ENCODE data around the gene ACOT11. TPM values are rescaled to one million over a fixed set of nuclear protein-coding genes. Genes with fewer than 3 reads are reported as not detected.

ACOT11 gene
- total RNA-seq, 6 donors from 2014 or later, result 2.3 to 13.6 (median 7.0) TPM

DNA sequence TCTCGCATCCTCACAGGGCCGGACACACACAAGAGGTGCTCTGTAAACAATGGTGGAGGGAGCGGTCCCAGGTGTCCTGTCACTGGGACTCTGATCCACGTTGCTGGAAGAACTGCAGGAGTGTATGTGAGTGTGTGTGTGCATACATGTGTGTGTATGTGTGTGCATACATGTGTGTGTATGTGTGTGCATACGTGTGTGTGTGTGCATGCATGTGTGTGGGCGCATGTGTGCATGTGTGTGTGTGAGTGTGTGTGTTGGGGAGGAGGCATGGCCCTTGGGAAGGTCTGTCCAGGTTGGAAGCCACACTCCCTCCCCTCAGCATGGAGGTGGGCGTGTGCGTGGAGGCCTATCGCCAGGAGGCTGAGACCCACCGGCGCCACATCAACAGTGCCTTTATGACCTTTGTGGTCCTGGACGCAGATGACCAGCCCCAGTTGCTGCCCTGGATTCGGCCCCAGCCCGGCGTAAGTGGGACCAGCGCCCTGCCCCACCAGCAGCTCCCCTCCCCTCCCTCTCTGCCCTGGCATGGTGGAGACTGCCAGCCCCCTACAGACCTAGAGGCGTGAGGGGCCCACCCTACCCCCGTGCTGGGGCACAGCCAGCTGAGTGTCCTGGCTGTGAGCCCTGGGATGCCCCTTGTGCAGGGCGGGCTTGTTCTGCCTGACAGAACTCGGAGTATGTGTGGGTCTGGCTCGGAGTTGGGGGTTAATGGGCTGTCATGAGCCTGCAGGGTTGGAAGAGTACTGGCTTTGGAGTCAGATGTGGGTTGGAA, 53.1 kb downstream of the ACOT11 start:
- peaks cover 0 to 3% (median 1%) of the 10 kb centered on the region in 4 donors for H3K36me3 ChIP-seq
- H3K4me3 ChIP-seq, result no peak overlapping the region
- no peaks in the 10 kb centered on the region for H3K4me1 ChIP-seq
- TF ChIP-seq POLR2AphosphoS5 (IDR thresholded peaks at IDR 0.05) (no peak), EP300 (IDR thresholded peaks at IDR 0.05) (no peak), POLR2A (IDR thresholded peaks at IDR 0.05) (no peak)
- TF ChIP-seq, protein P1, sequence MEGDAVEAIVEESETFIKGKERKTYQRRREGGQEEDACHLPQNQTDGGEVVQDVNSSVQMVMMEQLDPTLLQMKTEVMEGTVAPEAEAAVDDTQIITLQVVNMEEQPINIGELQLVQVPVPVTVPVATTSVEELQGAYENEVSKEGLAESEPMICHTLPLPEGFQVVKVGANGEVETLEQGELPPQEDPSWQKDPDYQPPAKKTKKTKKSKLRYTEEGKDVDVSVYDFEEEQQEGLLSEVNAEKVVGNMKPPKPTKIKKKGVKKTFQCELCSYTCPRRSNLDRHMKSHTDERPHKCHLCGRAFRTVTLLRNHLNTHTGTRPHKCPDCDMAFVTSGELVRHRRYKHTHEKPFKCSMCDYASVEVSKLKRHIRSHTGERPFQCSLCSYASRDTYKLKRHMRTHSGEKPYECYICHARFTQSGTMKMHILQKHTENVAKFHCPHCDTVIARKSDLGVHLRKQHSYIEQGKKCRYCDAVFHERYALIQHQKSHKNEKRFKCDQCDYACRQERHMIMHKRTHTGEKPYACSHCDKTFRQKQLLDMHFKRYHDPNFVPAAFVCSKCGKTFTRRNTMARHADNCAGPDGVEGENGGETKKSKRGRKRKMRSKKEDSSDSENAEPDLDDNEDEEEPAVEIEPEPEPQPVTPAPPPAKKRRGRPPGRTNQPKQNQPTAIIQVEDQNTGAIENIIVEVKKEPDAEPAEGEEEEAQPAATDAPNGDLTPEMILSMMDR (IDR thresholded peaks at IDR 0.05), result no peak
- no peak overlapping the region for H3K27ac ChIP-seq
- DNase-seq, result no peak
- no peaks in the 10 kb centered on the region for H3K27me3 ChIP-seq
- H3K9me3 ChIP-seq, result no peaks in the 10 kb centered on the region
- ATAC-seq (ENCODE audit: low FRiP score in 2 of 2), result no peak
- 76 to 85% methylated on average over 11 to 21 of the region's 21 CpGs for whole genome bisulfite sequencing, 2 donors

DNA sequence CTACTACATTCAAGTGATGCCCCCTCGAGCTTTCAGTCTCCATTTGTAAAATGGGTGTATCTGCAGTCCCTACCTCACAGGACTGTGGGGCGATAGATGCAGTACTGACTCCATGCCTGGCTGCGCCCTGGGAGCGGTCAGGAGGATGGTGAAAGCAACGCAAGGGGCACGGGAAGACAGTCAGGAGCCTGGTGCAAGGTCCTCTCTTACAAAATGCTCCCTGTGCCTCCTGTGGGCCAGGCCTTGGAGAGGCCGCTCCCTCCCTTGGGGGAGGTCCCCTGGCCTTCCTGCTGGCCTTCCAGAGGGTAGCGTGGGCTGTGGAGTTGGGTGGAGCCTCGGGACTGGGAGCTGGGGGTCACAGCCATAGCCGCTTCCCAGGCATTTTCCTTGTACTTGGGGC, 53.7 kb downstream of the ACOT11 start:
- Histone ChIP-seq H3K4me3 (no peak overlapping the region), H3K36me3 (peaks cover 0 to 3% (median 1%) of the 10 kb centered on the region in 4 donors), H3K4me1 (no peaks in the 10 kb centered on the region), H3K27me3 (no peaks in the 10 kb centered on the region), H3K9me3 (no peaks in the 10 kb centered on the region), H3K27ac (no peak overlapping the region)
- ATAC-seq (ENCODE audit: low FRiP score in 2 of 2) (no peak), DNase-seq (no peak)
- TF ChIP-seq, protein P1 (IDR thresholded peaks at IDR 0.05), result no peak
- TF ChIP-seq POLR2A (IDR thresholded peaks at IDR 0.05) (no peak), EP300 (IDR thresholded peaks at IDR 0.05) (no peak)
- 84 to 100% methylated on average over 1 to 10 of the region's 10 CpGs for WGBS, 2 donors

DNA sequence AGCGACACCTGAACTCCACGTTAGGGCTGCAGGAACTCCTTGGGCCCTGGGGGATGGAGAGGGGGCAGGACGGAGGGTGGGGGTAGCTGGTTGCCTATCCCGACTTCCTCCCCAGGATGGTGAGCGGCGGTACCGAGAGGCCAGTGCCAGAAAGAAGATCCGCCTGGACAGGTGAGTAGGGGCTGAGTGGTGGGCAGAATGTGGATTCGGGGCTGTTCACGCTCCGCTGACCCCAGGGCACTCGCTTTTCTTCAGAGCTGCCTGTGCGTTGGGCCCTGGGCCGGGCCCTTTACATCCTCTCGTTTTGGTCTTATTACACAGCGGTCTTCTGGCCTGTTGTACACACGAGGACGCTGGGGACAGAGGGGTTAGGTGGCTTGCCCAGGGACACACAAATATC, 54.5 kb downstream of the ACOT11 start:
- Histone ChIP-seq H3K27me3 (no peaks in the 10 kb centered on the region), H3K4me3 (no peak overlapping the region), H3K27ac (no peak overlapping the region), H3K9me3 (no peaks in the 10 kb centered on the region), H3K36me3 (peaks cover 0 to 3% (median 1%) of the 10 kb centered on the region in 4 donors), H3K4me1 (no peaks in the 10 kb centered on the region)
- DNase-seq (no peak), ATAC-seq (ENCODE audit: low FRiP score in 2 of 2) (no peak)
- TF ChIP-seq EP300 (IDR thresholded peaks at IDR 0.05) (no peak), POLR2A (IDR thresholded peaks at IDR 0.05) (no peak), POLR2AphosphoS5 (IDR thresholded peaks at IDR 0.05) (no peak)
- TF ChIP-seq, protein P1 (IDR thresholded peaks at IDR 0.05), result no peak
- WGBS, 2 donors, result 92 to 94% methylated on average over 18 of the region's 18 CpGs

DNA sequence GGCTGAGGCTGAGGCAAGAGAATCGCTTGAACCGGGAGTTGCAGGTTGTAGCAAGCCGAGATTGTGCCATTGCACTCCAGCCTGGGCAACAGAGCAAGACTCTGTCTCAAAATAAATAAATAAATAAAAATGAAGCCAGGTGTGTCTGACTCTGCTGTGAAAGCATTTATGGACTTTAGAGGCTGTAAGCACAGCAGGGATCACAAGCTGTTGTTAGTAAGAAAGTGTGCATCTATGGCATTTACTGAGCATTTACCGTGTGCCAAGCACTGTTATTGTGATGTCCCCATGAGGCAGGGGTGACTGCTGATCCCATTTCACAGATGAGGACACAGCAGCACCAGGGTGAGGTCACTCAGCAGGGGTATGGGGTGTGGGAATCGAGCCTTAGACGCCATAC, 55.2 kb downstream of the ACOT11 start:
- Histone ChIP-seq H3K36me3 (peaks cover 0 to 2% (median 0%) of the 10 kb centered on the region in 4 donors), H3K27me3 (no peaks in the 10 kb centered on the region), H3K27ac (no peak overlapping the region), H3K4me3 (no peak overlapping the region), H3K4me1 (no peaks in the 10 kb centered on the region), H3K9me3 (no peaks in the 10 kb centered on the region)
- no peak for DNase-seq
- no peak for TF ChIP-seq POLR2AphosphoS5 (IDR thresholded peaks at IDR 0.05)
- no peak for TF ChIP-seq POLR2A (IDR thresholded peaks at IDR 0.05)
- no peak for TF ChIP-seq EP300 (IDR thresholded peaks at IDR 0.05)
- TF ChIP-seq, protein P1 (IDR thresholded peaks at IDR 0.05), result no peak
- ATAC-seq (ENCODE audit: low FRiP score in 2 of 2), result no peak
- WGBS, 2 donors, result 91 to 97% methylated on average over 6 of the region's 6 CpGs

DNA sequence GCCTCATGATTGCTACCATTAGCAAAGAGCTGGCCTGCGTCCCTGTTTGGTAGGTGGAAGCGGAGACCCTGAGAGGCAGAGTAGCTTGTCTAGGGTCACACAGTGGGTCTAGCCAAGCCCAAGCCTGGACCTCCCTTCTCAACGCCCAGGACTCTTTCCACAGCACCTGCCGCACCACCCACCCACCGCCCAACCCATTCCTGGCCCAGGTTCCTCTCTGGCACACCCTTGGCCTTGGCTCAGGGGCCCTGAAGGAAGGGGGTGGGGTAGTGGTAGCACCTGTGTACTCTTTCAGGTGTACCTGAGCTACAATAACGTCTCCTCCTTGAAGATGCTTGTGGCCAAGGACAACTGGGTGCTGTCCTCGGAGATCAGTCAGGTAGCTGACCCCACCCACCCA, 56.0 kb downstream of the ACOT11 start:
- WGBS, 2 donors, result 80 to 85% methylated on average over 7 of the region's 7 CpGs
- no peak for DNase-seq
- ATAC-seq (ENCODE audit: low FRiP score in 2 of 2), result no peak
- no peaks in the 10 kb centered on the region for H3K9me3 ChIP-seq
- no peaks in the 10 kb centered on the region for H3K4me1 ChIP-seq
- no peak for TF ChIP-seq POLR2AphosphoS5 (IDR thresholded peaks at IDR 0.05)
- no peak for TF ChIP-seq EP300 (IDR thresholded peaks at IDR 0.05)
- TF ChIP-seq, protein P1 (IDR thresholded peaks at IDR 0.05), result no peak
- no peak for TF ChIP-seq POLR2A (IDR thresholded peaks at IDR 0.05)
- H3K27me3 ChIP-seq, result no peaks in the 10 kb centered on the region
- no peak overlapping the region for H3K27ac ChIP-seq
- H3K4me3 ChIP-seq, result no peak overlapping the region
- no peaks in the 10 kb centered on the region for H3K36me3 ChIP-seq

Measured in upper lobe of left lung (tissue), 6 donors.